Testis (tissue), 3 donors: ENCODE results near the gene CDC42. TPM values are rescaled to one million over a fixed set of nuclear protein-coding genes. Genes with fewer than 3 reads are reported as not detected.
"Not testable (repeated sequence)": the region's sequence is repeated elsewhere in the genome, so short reads cannot be mapped to it uniquely, and the experiment has no call there.

Experiments
- DNase-seq: peaks from one replicate; pipeline ENCODE4 v3.0.0-alpha.2; 2019
- H3K27ac ChIP-seq, 2 donors: fragments of 200-600 bp; sonication (generic); one replicate each; pipeline ENCODE4 v1.5.1; 2019
- H3K27me3 ChIP-seq: fragments of 200-600 bp; sonication (generic); one replicate; pipeline ENCODE4 v1.5.1; 2019
- H3K36me3 ChIP-seq: fragments of 200-600 bp; sonication (generic); one replicate; pipeline ENCODE4 v1.5.1; 2017; ENCODE audit warnings: low read depth; ENCODE audit errors: missing control alignments
- H3K4me1 ChIP-seq: fragments of 200-600 bp; sonication (generic); one replicate; pipeline ENCODE4 v1.5.1; 2019
- H3K4me3 ChIP-seq, 2 donors: fragments of 200-600 bp; sonication (generic); one replicate each; pipeline ENCODE4 v1.5.1; 2017 to 2019
- H3K9me3 ChIP-seq: fragments of 200-600 bp; sonication (generic); one replicate; pipeline ENCODE4 v1.5.1; 2017
- POLR2A ChIP-seq: fragments of 450-650 bp; IDR thresholded peaks from one replicate; pipeline ENCODE4 v1.6.1; 2017; ENCODE audit warnings: antibody characterized with exemption, mild to moderate bottlenecking, moderate library complexity
- WGBS, 2 donors: methylation state at CpG; one replicate each; pipeline ENCODE4 v1.1.5; 2018; 5-methylcytosine and 5-hydroxymethylcytosine counted together
- intact Hi-C: fragments of 100-400 bp; cut with DNase I; formaldehyde crosslinking; loops from one replicate; pipeline ENCODE4 v1.15.1; 2023; ENCODE audit warnings: low total_unique reads
- polyA plus RNA-seq: library from polyadenylated mRNA; stranded (reverse); fragments of 350-450 nt; fragmentation: Illumina TruSeq; extraction: RNeasy Lipid Tissue Mini Kit (QIAGEN cat#74804); gene quantifications from one replicate; pipeline ENCODE4 v1.2.3, GENCODE V29; 2014; ENCODE audit warnings: low read depth, low replicate concordance; ENCODE audit not compliant: insufficient read depth
- total RNA-seq, 2 donors: library from RNA; depleted of rRNA; stranded (reverse); fragments of >200 nt; gene quantifications; one replicate each; pipeline ENCODE4 v1.2.3, GENCODE V29; 2016
- TF ChIP-seq, protein P1 (sequence below), 3 experiments: fragments of 450-650 bp in 2 of 3; fragments of 200-600 bp in 1 of 3; sonication (generic) in 1 of 3; IDR thresholded peaks; one replicate each; pipeline ENCODE4 v1.5.1; 2016 to 2019; ENCODE audit warnings: antibody characterized with exemption in 3 of 3, mild to moderate bottlenecking in 2 of 3, moderate library complexity in 1 of 3

CDC42 gene
- total and polyA plus RNA-seq, 3 donors from 2014 or later, result 139 to 152 (median 147) TPM

DNA sequence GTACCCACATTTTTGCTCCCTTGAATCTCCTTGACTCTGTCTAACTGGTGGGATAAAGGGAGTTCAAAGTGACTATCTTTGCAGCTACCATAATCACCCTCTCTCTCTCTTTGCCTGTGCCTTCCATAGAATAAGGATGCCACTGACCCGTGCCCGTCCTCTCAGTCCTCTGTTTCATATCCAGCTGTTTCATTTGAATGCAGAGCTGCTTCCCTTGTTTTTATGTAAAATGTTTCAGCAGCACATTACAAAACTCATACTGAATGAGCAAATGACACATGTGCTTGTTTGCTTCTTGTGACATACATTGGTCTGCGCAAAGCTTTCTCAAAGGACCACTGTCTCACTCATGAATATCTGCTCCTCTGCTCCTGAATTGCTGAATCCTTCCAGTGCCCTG lies 38.4 kb downstream of the CDC42 start:
- H3K36me3 ChIP-seq, result no peaks in the 10 kb centered on the region

GRCh38 chr1:22092026-22092768 lies 39.7 kb downstream of the CDC42 start:
- H3K27me3 ChIP-seq, H3K4me3 ChIP-seq, H3K36me3 ChIP-seq, intact Hi-C loops, H3K9me3 ChIP-seq, DNase-seq, H3K27ac ChIP-seq: not testable (repeated sequence)
- H3K4me1 ChIP-seq, result peaks cover 15% of the 10 kb centered on the region
- WGBS, 2 donors, result 69 to 70% methylated on average over 3 of the region's 3 CpGs

More for the DNA sequence above, 38.4 kb downstream of the CDC42 start:
- 73 to 80% methylated on average over 3 of the region's 3 CpGs for WGBS, 2 donors
- Histone ChIP-seq H3K4me1 (peaks cover 15% of the 10 kb centered on the region), H3K27me3 (no peaks in the 10 kb centered on the region), H3K9me3 (no peaks in the 10 kb centered on the region), H3K4me3 (no peak overlapping the region), H3K27ac (no peak overlapping the region)
- intact Hi-C loops, result no loop called here
- no peak for TF ChIP-seq POLR2A
- TF ChIP-seq, protein P1, sequence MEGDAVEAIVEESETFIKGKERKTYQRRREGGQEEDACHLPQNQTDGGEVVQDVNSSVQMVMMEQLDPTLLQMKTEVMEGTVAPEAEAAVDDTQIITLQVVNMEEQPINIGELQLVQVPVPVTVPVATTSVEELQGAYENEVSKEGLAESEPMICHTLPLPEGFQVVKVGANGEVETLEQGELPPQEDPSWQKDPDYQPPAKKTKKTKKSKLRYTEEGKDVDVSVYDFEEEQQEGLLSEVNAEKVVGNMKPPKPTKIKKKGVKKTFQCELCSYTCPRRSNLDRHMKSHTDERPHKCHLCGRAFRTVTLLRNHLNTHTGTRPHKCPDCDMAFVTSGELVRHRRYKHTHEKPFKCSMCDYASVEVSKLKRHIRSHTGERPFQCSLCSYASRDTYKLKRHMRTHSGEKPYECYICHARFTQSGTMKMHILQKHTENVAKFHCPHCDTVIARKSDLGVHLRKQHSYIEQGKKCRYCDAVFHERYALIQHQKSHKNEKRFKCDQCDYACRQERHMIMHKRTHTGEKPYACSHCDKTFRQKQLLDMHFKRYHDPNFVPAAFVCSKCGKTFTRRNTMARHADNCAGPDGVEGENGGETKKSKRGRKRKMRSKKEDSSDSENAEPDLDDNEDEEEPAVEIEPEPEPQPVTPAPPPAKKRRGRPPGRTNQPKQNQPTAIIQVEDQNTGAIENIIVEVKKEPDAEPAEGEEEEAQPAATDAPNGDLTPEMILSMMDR (IDR thresholded peaks at IDR 0.05), result no peak
- no peak for DNase-seq

- peaks cover 15% of the 10 kb centered on the region for H3K4me1 ChIP-seq
- intact Hi-C loops, result no loop called here
- H3K27me3 ChIP-seq, result no peaks in the 10 kb centered on the region
- H3K4me3 ChIP-seq, result no peak overlapping the region
- TF ChIP-seq, protein P1 (IDR thresholded peaks at IDR 0.05), result no peak
- no peak for TF ChIP-seq POLR2A
- no peak for DNase-seq
- H3K27ac ChIP-seq, result no peak overlapping the region
- no peaks in the 10 kb centered on the region for H3K36me3 ChIP-seq
- H3K9me3 ChIP-seq, result no peaks in the 10 kb centered on the region
- 84 to 89% methylated on average over 1 of the region's 1 CpG for WGBS, 2 donors
Observed at GRCh38 chr1:22093513-22093912, 41.0 kb downstream of the CDC42 start.

- Histone ChIP-seq H3K4me3 (no peak overlapping the region), H3K27ac (no peak overlapping the region), H3K27me3 (no peaks in the 10 kb centered on the region), H3K4me1 (no peaks in the 10 kb centered on the region), H3K9me3 (no peaks in the 10 kb centered on the region), H3K36me3 (no peaks in the 10 kb centered on the region)
- 90 to 92% methylated on average over 5 of the region's 5 CpGs for WGBS, 2 donors
- intact Hi-C loops, result no loop called here
- TF ChIP-seq POLR2A, result no peak
- TF ChIP-seq, protein P1 (IDR thresholded peaks at IDR 0.05), result no peak
- DNase-seq, result no peak
Observed at GRCh38 chr1:22096036-22096435, 43.5 kb downstream of the CDC42 start.

GRCh38 chr1:22096463-22096862 lies 44.0 kb downstream of the CDC42 start:
- no peak for DNase-seq
- Histone ChIP-seq H3K36me3 (no peaks in the 10 kb centered on the region), H3K4me3 (no peak overlapping the region), H3K9me3 (no peaks in the 10 kb centered on the region), H3K27me3 (no peaks in the 10 kb centered on the region), H3K4me1 (no peaks in the 10 kb centered on the region), H3K27ac (no peak overlapping the region)
- intact Hi-C loops, result no loop called here
- no peak for TF ChIP-seq POLR2A
- TF ChIP-seq, protein P1 (IDR thresholded peaks at IDR 0.05), result no peak
- WGBS, 2 donors, result 66 to 76% methylated on average over 3 of the region's 3 CpGs
